Measurements from ENCODE around the gene TTYH2.
"Not testable (repeated sequence)": the region's sequence is repeated elsewhere in the genome, so short reads cannot be mapped to it uniquely, and the experiment has no call there.

TTYH2 gene

DNA sequence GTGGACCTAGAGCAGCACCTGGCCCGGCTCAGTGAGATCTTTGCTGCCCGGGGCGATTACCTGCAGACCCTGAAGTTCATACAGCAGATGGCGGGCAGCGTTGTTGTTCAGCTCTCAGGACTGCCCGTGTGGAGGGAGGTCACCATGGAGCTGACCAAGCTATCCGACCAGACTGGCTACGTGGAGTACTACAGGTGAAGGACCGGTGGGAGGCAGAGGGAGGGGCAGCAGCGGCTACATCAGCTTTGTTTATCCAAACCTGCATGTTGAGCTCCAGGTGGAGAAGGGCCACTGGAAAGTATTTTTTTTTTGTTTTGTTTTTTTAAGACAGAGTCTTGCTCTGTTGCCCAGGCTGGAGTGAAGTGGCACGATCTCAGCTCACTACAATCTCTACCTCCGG is 23.9 kb downstream of the TTYH2 start:
- DNase-seq: no peak

DNA sequence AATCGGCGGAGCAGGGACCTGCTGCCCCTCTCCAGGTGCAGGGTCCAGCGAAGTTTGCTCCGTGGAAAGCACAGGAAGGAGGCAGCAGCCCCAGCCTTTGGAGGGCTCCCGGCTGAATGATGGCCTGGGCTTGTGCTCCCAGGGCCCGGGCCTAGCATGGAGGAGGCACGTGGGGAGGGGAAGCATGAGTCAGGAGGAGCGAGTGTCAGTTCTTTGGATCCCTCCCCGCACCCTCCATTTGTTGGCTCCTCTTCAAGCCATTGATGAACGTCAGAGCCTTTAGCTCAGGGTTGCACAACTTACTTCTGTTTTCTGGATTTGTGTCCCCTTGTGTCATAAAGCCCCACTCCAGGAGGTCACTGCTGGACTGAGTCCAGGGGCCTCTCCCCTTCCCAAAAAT is 25.8 kb downstream of the TTYH2 start:
- no peak for DNase-seq

DNA sequence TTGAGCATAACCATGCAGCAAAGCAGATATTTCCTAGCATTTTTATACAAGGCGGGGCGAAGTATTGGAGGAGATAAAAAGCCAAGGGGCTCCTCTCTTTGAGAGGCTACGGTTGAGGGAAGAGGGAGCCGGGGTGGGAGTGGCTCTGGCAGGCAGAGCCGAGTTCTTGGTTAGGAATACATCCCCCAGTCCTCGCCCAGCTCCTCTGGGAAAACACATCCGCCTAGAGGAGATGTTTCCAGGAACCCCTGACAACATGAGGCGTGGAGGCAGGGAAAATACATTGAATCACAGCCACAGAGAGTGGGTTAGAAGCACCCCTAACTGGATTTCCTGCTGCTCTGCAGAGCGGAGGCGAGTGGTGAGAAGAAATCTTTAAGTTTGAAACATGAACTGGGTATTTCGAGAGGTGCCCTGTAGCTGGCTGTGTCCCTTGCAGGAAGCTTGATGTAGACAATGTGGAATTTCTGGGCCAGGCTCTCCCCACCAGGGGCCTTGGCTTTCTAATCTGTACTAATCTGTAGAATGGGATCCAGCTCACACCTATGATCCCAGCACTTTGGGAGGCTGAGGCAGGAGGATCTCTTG is 27.3 kb downstream of the TTYH2 start:
- DNase-seq: peak; percentile 74

DNA sequence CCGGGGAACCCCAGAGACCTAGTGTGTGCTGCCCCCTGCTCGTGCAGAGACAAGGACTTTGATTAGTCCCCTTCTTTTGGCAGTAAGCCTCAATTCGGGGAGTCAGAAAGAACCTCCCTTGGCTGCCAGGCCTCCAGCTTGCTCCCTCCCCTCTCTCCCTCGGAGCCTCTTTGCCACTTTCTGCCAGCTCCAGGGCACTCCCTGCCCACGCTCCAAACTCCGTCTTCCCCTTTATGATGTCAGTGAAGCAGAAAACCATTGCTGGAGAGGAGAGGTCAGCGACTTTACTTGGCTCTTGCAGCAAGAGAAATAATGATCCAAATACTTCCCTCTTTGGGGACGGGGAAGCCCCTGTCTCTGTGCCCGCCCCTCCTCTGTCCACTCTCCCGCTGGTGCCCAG is 28.1 kb downstream of the TTYH2 start:
- DNase-seq: no peak

DNA sequence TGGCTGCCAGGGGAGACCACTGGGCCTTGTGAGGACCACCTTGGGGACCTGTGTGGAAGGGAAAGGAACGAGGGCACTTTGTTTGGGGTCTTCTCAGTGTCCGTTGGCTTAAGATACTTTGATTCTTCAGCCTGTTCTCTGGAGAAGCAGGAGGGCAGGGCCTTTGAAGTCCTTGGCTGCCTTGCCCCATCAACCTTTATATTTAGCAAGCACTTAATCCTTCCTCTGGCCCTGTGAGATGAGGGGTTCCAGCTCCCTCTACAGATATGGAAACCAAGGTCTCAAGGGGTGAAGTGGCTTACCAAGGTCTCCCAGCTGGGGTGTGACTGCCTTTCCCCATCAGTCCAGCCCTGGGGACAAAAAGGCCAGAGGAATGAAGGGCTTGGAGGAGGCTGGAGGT is 28.5 kb downstream of the TTYH2 start:
- DNase-seq: no peak

DNA sequence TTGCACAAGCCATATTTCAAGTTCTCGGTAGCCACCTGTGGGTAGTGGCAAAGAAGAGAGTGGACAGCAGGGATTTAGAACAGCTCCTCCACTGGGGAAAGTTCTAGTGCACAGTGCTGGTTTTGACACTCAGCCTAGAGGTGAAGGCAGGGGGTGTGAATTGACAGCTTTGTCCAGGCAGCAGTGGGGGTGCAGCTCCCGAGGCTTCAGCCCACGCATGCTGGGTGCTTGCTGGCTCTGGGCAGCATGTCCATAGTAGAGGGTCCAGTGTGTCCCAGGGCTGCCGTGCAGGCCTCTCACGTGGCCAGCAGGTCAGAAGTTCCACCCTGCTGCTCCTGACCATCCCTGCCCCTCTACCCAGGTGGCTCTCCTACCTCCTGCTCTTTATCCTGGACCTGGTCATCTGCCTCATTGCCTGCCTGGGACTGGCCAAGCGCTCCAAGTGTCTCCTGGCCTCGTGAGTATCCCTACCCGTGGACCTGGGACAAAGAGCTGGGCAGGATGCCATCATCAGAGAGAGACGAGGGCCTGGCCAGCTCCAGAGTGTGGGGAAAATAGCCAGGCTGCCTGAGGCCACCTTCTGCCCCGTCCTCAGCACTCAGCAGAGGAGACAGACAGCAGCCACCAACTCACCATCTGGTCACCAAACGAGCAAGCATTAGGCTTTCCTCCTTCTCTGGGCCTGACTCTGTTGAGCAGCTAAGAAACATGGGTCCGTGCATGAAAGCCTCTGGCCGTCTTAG is 29.8 kb downstream of the TTYH2 start:
- DNase-seq: no peak

DNA sequence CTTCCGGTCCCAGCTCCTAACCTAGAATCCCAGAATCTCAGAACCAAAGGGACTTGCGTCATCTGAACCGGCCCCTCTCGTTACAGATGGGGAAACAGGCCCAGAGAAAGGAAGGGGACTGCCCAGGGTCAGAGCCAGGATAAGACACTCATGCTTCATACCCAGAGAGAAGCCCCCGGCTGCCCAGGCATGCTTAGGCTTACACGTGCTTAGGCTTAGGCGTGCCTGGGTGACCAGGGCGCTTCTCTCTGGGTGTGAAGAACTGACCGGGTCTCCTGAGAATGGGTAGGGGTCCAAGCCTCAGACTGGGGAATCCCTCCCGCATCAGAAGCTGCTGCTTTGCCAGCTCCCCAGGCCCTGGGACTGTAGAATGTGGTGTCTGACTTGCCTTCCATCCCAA is 30.8 kb downstream of the TTYH2 start:
- DNase-seq: no peak

DNA sequence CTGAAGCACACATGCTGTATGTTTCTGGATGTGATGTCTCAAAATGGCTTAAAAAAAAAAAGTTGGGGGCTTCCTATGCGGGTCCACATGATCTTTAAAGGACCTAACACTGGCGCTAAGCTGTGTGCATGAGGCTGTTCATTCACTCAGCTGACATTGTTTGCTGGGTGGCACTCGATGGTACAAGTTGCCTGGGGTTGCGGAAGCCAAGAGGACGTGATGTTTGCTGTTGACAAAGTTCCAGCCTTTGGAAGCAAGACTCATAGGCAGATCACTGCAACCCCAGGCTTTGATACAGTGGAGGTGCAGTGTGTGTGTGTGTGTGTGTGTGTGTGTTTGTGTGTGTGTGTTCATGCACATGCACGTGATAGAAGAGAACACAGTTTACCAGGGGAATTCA is 31.2 kb downstream of the TTYH2 start:
- no peak for DNase-seq

DNA sequence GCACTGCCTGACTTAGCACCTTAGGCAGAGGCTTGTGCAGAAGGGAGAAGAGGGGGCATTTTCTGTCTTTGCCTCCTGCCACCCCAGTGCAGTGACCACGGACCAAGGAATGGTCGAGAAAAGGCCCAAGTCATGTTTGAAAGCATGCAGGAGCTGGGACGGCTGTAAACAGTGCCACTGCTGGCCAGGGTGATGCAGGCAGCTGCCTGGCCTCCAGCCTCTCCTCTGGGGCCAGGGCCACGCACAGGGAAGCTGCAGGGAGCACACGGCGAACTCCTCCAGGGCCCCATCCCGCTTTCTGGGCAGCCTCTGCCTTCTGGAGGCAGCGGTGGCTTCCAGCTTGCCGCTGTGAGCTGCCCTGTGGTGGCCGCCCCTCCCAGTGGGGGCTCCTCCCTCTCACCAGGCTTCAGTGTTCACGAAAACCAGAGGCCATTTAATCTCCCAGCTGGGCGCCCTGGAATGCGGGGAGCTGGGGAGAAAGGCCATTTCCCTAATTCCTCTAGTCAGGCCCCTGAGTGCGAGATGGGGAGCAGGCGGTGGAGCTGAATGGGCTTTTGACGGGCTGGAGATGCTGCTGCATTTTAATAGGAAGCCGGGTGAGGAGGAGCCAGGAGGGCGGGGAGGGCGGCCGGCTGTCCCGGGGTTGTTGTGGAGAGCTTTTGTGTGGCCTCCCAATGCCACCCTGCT is 31.9 kb downstream of the TTYH2 start:
- DNase-seq: peak; percentile 92

DNA sequence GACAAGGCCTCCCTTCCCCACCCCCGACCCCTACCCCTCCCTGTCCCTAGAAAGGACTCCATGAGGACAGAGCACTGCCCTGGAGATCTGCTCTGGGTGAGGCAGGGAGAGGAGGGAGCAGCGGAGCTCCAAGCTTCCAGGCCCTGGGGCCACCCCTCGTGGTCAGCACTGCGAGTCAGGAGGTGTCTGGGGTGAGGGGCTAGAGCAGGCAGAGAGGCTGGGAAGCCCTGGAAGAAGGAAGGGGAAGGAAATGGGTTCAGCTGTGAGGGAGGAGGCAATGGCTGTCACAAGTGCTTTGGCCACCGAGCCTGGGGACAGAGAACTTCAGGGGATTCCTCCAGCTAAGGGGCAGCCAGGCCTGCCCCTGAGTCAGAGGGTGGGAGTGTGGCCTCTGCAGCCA is 32.5 kb downstream of the TTYH2 start:
- DNase-seq: no peak

DNA sequence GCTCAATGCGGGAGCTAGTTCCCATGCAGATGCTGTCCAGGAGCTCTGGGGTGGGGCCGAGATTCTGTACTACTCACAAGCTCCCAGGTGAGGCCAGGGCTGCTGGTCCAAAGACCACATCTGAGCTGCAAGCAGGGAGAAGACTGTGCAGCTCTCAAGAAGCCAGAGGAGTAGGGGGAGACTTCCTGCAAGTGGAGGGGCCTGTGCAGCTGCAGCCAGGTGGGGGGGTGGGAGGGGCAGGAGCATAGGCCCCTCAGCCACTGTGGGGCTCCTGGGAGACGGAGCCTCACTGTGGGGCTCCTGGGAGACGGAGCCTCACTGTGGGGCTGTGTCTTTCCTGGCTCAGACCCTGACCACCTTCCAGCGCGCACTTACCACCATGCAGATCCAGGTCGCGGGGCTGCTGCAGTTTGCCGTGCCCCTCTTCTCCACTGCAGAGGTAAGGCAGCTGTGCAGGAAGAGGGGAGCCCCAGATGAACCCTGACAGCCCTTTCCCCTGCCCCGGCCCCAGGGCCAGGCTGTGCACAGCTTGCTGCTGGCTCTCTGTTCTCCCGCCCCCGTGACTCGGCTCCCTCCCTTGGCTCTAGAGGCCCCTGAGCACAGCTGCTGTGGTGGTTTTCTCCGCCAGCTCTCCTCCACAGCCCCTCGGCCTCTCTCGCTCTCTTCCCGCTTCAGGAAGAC is 36.4 kb downstream of the TTYH2 start:
- DNase-seq: peak; percentile 50

DNA sequence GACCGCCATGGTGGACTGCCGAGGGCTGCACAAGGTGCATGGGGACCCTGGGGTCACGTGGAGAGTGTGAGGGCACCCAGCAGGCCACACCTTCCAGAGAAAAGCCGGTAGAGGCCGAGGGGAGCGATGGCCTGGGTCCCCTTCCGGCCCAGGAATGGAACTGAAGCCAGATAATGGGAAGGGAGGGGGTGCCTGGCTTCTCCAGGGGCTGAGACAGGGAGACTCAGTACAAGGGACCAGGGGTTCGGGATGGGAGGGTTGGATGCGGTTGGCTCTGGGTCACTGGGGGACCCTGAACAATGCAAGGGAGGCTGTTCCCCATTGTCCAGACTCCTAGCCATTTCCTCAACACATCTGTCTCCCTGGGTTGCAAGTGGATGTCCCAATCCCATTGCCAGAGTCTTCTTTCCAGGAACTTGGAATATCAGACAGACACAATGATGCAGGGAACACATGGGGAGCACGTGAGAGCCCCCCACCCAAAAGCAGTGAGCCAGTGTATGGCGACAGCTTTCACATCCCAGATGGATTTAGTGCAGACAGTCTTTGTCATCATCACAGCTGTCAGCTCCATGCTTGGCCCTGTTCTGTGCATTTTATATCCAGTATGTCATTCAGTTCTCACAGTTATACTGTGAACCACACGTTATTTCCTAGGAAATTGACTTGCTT is 37.1 kb downstream of the TTYH2 start:
- DNase-seq: no peak

DNA sequence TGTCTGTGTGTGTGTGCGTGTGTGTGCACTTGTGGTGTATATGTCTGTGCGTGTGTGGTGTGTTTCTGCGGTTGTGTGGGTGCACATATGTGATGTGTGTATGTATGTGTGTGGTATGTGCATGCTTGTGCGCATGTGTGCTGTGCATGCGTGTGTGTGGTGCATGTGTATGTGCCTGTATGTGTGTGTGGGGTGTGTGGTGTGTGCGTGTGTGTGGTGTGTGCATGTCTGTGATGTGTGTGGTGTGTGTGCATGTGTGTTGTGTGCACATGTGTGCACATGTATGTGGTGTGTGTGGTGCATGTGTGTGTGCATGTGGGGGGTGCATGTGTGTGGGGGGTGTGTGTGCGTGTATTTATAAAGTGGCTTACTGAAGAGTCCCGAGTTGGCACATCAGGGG is 37.7 kb downstream of the TTYH2 start:
- DNase-seq: no peak

DNA sequence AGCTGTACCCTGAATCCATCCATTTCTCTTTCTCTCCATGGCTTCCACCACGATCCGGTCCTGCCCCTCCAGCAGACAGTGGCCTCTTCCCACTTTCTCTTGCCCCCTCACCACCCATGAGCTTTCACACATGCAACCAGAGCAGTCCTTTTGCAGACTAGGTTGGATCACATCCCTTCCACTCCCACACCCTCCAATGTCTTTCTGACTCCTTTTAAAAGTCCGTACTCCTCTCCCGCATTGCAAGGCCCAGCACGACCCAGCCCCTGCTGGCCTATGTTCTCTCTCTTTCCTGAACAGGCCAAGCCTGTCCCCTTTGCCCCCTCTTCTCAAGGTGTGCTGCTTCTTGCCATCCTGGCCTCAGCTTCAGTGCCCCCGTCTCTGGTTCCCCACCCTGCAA is 38.2 kb downstream of the TTYH2 start:
- DNase-seq: no peak

DNA sequence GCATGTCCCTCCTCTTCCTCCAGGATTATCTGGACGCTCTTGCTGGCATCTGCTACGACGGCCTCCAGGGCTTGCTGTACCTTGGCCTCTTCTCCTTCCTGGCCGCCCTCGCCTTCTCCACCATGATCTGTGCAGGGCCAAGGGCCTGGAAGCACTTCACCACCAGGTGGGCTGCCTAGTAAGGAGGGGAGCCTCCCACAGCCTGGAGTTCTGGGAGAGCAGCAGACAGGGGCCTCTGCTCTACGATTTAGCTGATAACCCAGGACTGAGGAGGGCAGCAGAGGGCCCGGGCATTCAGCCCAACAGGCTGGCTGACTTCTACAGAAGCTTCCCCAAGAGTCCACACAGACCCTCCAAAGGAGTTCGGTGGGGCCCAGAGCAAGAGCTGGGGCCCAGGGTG is 38.8 kb downstream of the TTYH2 start:
- no peak for DNase-seq

DNA sequence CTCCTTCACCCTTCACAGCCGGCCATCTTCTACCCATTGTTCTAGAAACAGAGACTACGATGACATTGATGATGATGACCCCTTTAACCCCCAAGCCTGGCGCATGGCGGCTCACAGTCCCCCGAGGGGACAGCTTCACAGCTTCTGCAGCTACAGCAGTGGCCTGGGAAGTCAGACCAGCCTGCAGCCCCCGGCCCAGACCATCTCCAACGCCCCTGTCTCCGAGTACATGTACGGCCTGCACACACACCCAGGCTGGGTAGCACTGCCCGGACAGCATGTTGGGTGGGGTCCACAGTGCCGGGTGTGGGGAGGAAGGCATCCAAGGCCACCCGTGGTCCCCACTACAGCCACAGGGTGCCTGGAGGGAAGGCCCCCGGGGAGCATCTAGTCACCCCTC is 39.7 kb downstream of the TTYH2 start:
- DNase-seq: no peak

DNA sequence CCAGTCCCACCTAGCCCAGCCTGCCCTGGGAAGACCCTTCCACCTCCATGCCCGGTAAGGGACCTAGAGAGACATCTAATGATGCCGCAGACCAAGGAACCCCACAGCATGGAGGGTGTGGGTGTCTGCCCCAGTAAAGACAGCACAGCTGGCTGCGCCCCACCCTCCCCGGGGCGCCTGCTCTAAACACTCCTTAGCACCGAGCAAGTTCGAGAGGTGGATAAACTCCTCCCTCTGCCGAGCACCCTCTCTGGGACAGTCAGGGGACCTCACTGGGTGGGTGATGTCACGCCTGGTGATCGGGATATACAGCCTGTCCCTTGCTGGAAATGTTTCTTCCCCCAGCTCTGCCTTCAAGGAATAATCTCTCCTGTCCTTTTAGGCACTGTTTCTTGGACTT is 43.9 kb downstream of the TTYH2 start:
- no peak for DNase-seq

DNA sequence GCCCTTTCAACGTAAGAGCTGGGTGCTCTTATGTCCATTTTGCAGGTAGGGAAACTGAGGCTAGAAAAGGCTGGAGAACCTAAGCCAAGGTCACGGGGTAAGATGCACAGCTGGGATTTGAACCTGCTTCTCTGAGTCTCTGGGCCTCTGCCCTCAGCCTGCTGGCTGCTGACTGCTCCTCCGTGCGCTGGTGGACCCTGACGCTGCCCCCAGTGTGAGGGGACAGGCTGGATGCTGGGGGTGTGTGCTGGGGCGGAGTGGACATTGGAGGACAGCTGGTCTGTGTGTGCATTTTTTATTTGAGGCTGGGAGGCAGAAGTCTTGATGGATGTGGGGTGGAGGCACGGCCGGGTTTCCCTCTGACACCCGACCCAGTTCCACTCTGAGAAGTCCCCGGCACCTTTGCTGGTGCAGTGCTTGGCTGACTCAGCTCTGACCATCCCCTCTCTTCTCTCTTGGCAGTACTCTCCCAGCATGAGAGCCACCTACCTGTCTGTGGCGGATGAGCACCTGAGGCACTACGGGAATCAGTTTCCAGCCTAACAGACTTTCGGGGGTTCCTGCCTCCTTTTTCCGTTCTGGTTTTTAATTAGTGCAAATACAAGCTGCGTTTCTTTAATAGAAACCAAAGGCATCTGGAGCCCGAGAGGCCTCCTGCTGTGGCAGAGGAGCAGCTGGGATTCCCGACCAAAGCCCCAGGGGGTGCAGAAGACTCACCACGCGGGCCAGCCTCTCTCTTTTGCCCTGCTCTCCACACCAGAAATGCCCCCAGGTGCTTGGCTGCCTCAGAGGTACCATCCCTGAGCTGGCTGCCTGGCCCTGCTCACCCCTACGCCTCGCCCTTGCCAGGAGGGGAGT is 46.5 kb downstream of the TTYH2 start:
- DNase-seq: peak; percentile 38

DNA sequence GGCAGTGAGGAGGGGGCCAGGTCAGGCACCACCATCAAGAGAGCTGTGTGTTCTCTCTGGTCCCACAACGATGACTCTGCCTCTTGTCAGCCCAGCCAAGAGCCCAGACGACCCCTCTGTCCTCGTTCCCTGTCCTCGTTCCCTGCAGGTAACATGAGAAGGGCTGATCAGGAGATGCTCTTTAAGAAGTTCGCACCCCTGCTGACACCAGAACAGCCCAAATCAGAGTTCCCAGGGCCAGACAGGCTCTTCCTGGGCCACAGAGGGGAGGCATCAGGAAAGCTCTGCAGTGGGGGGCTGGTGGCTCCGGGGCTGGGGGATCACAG is 47.1 kb downstream of the TTYH2 start:
- DNase-seq: no peak

DNA sequence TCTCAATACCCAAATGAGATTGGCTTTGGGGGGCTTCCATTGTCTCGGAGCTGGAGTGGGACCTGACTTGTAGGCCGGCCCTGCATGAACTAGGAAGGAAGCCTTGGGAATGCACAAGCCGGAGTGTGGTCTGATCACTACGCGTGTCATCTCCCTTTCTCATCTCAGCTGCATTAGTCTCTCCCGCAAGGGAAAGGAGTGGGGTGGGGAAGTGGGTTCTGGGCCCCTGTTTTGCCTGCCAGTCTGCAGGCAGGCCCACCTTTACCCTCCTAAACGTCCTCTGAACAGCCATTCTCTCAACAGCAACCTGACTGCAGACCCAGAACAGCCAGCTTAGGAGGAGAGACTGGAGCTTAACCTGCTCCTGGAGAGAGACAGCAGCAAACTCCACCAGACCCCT is 49.2 kb downstream of the TTYH2 start:
- DNase-seq: no peak

DNA sequence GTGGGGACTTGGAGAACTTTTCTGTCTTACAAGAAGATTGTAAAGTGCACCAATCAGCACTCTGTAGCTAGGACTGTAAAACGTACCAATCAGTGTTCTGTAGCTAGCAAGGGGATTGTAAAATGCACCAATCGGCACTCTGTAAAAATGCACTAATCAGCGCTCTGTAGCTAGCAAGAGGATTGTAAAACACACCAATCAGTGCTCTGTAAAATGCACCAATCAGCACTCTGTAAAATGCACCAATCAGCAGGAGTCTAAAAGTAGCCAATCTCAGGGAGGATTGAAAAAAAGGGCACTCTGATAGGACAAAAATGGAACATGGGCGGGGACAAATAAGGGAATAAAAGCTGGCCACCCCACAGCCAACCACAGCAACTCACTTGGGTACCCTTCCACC is 53.7 kb downstream of the TTYH2 start:
- DNase-seq: not testable (repeated sequence)

DNA sequence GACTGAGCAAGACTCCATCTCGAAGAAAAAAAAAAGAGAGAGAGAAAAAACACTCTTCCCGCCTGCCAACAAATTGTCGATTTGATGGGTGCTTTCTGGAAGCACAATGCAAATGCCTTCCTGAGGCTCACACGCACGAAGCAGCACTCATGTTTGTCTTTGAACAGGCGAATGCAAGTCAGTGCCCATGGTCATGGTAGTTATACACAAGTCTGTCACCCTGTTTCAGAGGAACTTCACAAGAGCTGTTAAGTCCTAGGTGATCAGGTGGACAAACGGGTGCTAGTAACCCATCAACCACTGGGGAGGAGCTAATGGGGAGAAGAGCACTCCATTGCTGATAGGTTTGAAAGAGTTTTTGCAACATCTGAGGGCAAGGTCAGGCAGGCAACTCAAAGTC is 54.2 kb downstream of the TTYH2 start:
- DNase-seq: no peak

Data from eye (tissue), 1 donor.